GM19455 (cell line): ENCODE measurements around the gene ADRB1.

ENCODE experiments used
- ATAC-seq: cut with Tn5 transposase; IDR thresholded peaks from one replicate; pipeline ENCODE4 v1.9.1; 2021; ENCODE audit not compliant: unreplicated experiment

ADRB1 gene

DNA sequence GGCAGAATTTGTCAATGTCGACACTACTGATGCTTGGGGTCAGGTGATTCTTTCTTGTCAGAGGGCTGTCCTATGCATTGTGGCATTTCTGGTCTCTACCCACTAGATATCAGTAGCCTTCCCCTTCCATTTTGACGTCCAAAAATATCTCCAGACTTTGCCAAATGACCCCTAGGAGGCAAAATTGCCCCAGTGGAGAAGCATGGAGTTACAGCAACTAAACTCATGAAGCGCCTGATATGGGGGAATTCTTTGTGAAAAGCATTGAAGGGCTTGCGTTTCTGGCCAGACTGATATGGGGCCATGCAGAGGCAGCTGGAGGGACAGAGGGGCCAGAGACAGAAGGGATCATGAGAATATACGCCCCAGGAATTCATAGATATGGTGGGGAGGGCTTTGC is 43.6 kb downstream of the ADRB1 start:
- no peak for ATAC-seq

GRCh38 chr10:114087655-114088054 is 44.0 kb downstream of the ADRB1 start:
- ATAC-seq: no peak

DNA sequence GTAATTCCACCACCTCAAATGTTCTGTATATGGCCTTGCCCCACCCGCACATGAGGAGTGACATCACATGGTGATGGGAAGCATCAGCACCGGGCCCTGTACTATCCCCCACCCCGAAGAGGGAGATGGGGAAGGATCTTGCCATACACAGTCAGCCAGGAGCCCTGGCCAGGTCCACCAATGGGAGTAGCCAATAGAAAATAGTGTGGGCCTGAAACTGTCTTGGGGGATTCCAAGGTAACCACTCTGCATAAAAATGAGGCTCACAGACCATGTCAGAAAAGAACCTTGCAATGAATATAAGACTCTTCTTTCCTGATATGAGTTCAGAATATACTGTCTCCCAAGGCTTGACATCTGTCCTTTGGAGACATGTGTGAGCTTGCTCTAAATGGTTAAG is 51.1 kb downstream of the ADRB1 start:
- no peak for ATAC-seq

GRCh38 chr10:114095559-114096337 is 52.1 kb downstream of the ADRB1 start:
- no peak for ATAC-seq
